SH-SY5Y (cell line): ENCODE measurements around the gene NXPE3.

ENCODE experiments used
- GATA2 ChIP-seq: IDR thresholded peaks from 2 replicates; pipeline ENCODE4 v1.6.1; 2011; ENCODE audit warnings: mild to moderate bottlenecking, low read depth, low read length
- GATA3 ChIP-seq: IDR thresholded peaks from 2 replicates; pipeline ENCODE4 v1.6.1; 2011; ENCODE audit warnings: low read depth, mild to moderate bottlenecking, low read length, moderate library complexity

DNA sequence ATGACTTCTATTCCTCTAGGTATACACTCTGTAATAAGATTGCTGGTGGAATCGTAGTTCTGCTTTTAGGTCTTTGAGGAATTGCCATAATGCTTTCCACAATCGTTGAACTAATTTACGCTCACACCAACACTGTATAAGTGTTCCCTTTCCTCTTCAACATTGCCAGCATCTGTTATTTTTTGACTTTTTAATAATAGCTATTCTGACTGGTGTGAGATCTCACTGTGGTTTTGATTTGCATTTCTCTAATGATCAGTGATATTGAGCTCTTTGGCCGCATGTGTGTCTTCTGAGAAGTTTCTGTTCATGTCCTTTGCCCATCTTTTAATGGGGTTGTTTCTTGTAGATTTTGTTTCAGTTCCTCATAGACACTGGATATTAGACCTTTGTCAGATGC lies 12.8 kb downstream of the NXPE3 start:
- no peak for TF ChIP-seq GATA3
- TF ChIP-seq GATA2: no peak
